IMR-90 (cell line): Measurements from ENCODE around the gene BRD4. TPM values are rescaled to one million over a fixed set of nuclear protein-coding genes. Genes with fewer than 3 reads are reported as not detected.

Source experiments
- ATAC-seq: fragments of 200-7000 bp; cut with Tn5 transposase; 2 replicates; pipeline ENCODE4 v1.9.1; 2020; ENCODE audit warnings: low read depth, mild to moderate bottlenecking, moderate library complexity
- BruUV-seq: library from RNA; stranded (reverse); fragments of 400-500 nt; replicated peaks from 2 replicates; lab custom pipeline; 2021; lab: Mats Ljungman, UMichigan
- CTCF ChIA-PET: fragments of 300-600 bp; formaldehyde crosslinking; extraction: SDS; loops from one replicate; lab custom pipeline; 2021; ENCODE audit warnings: antibody characterized with exemption; lab: Yijun Ruan, JAX
- POLR2A ChIA-PET: fragments of 300-600 bp; sonication (Branson Sonifier 250); formaldehyde crosslinking; loops from one replicate; lab custom pipeline; 2022; ENCODE audit warnings: antibody characterized with exemption; ENCODE audit not compliant: unreplicated experiment; lab: Charles Lee
- DNase-seq: peaks from one replicate; pipeline ENCODE4 v3.0.0; 2013
- H2AFZ ChIP-seq: replicated peaks from 2 replicates; pipeline ENCODE3; 2013; ENCODE audit warnings: low read length, mild to moderate bottlenecking; ENCODE audit not compliant: poor library complexity
- H2AK5ac ChIP-seq: 2 replicates; pipeline ENCODE4 v1.6.1; 2013; ENCODE audit warnings: low read depth, low read length, inconsistent platforms
- H2AK9ac ChIP-seq: replicated peaks from 2 replicates; pipeline ENCODE3; 2013; ENCODE audit warnings: mild to moderate bottlenecking, low read depth, low read length, moderate library complexity; ENCODE audit not compliant: poor library complexity
- H2BK120ac ChIP-seq: 2 replicates; pipeline ENCODE4 v1.6.1; 2013; ENCODE audit warnings: low read depth, low read length, inconsistent platforms
- H2BK15ac ChIP-seq: 3 replicates; pipeline ENCODE4 v1.6.1; 2013; ENCODE audit warnings: low read depth, low read length, inconsistent platforms
- H2BK20ac ChIP-seq: 2 replicates; pipeline ENCODE4 v1.6.1; 2013; ENCODE audit warnings: low read depth, mild to moderate bottlenecking, inconsistent platforms, low read length, moderate library complexity
- H2BK5ac ChIP-seq: 2 replicates; pipeline ENCODE4 v1.6.1; 2013; ENCODE audit warnings: mild to moderate bottlenecking, low read depth, low read length, inconsistent platforms; ENCODE audit not compliant: poor library complexity, severe bottlenecking
- H3K14ac ChIP-seq: replicated peaks from 2 replicates; pipeline ENCODE4 v1.6.1; 2013; ENCODE audit warnings: low read depth, low read length, inconsistent platforms
- H3K18ac ChIP-seq: 2 replicates; pipeline ENCODE4 v1.6.1; 2013; ENCODE audit warnings: low read depth, low read length, control low read depth
- H3K23ac ChIP-seq: 2 replicates; pipeline ENCODE4 v1.6.1; 2013; ENCODE audit warnings: low read depth, low read length, inconsistent platforms
- H3K27ac ChIP-seq: 2 replicates; pipeline ENCODE4 v1.5.1; 2013; ENCODE audit warnings: mild to moderate bottlenecking, control low read depth, low read length; ENCODE audit not compliant: insufficient read depth
- H3K27me3 ChIP-seq: 2 replicates; pipeline ENCODE4 v1.6.1; 2013; ENCODE audit warnings: low read length; ENCODE audit not compliant: control insufficient read depth, insufficient read depth
- H3K36me3 ChIP-seq: 2 replicates; pipeline ENCODE4 v1.6.1; 2013; ENCODE audit warnings: low read length, mixed read lengths; ENCODE audit not compliant: control insufficient read depth, insufficient read depth
- H3K4ac ChIP-seq: 2 replicates; pipeline ENCODE4 v1.6.1; 2013; ENCODE audit warnings: low read depth, low read length, inconsistent platforms
- H3K4me1 ChIP-seq: 2 replicates; pipeline ENCODE4 v1.6.1; 2013; ENCODE audit warnings: low read length, mixed read lengths; ENCODE audit not compliant: control insufficient read depth, insufficient read depth
- H3K4me2 ChIP-seq: 2 replicates; pipeline ENCODE4 v1.6.1; 2013; ENCODE audit warnings: low read depth, mild to moderate bottlenecking, control low read depth, low read length, moderate library complexity
- H3K4me3 ChIP-seq: 2 replicates; pipeline ENCODE4 v1.5.1; 2013; ENCODE audit warnings: low read depth, mild to moderate bottlenecking, control low read depth, low read length, moderate library complexity; ENCODE audit not compliant: insufficient read depth
- H3K56ac ChIP-seq: 2 replicates; pipeline ENCODE4 v1.6.1; 2013; ENCODE audit warnings: low read length, inconsistent platforms; ENCODE audit not compliant: insufficient read depth; ENCODE audit errors: extremely low read depth
- H3K79me1 ChIP-seq, 2 experiments: 2 replicates each; pipeline ENCODE4 v1.6.1; 2013; ENCODE audit warnings: low read length in 2 of 2, inconsistent platforms in 1 of 2, low read depth in 1 of 2
- H3K9ac ChIP-seq: 2 replicates; pipeline ENCODE4 v1.6.1; 2013; ENCODE audit warnings: low read depth, low read length, control low read depth
- H3K9me1 ChIP-seq: 2 replicates; pipeline ENCODE4 v1.6.1; 2013; ENCODE audit warnings: low read length, inconsistent platforms; ENCODE audit not compliant: insufficient read depth
- H3K9me3 ChIP-seq: 2 replicates; pipeline ENCODE4 v1.6.1; 2013; ENCODE audit warnings: low read length; ENCODE audit not compliant: control insufficient read depth, insufficient read depth
- H4K20me1 ChIP-seq: 2 replicates; pipeline ENCODE4 v1.6.1; 2013; ENCODE audit warnings: low read length, inconsistent platforms; ENCODE audit not compliant: insufficient read depth
- H4K5ac ChIP-seq: 2 replicates; pipeline ENCODE4 v1.6.1; 2013; ENCODE audit warnings: mild to moderate bottlenecking, low read depth, low read length, control low read depth
- H4K8ac ChIP-seq, 2 experiments: 2 replicates each; pipeline ENCODE4 v1.6.1; 2013; ENCODE audit warnings: low read depth in 2 of 2, low read length in 2 of 2, control low read depth in 1 of 2, inconsistent platforms in 1 of 2
- H4K91ac ChIP-seq: 2 replicates; pipeline ENCODE4 v1.6.1; 2013; ENCODE audit warnings: low read depth, low read length, inconsistent platforms; ENCODE audit not compliant: insufficient read depth
- BHLHE40 ChIP-seq: fragments of 150-350 bp; IDR thresholded peaks from 2 replicates; pipeline ENCODE4 v1.6.1; 2016; ENCODE audit warnings: mild to moderate bottlenecking, low read depth, low read length
- MAFK ChIP-seq: IDR thresholded peaks from 2 replicates; pipeline ENCODE4 v1.6.1; 2012; ENCODE audit warnings: low read depth, low read length, improper control_type of control experiment
- MAZ ChIP-seq: IDR thresholded peaks from 2 replicates; pipeline ENCODE4 v1.6.1; 2012; ENCODE audit warnings: low read depth, mild to moderate bottlenecking, low read length, improper control_type of control experiment, moderate library complexity, borderline replicate concordance
- MXI1 ChIP-seq: IDR thresholded peaks from 2 replicates; pipeline ENCODE4 v1.6.1; 2012; ENCODE audit warnings: low read depth, mild to moderate bottlenecking, low read length, moderate library complexity, borderline replicate concordance
- RAD21 ChIP-seq: IDR thresholded peaks from 2 replicates; pipeline ENCODE4 v1.6.1; 2012; ENCODE audit warnings: low read length, improper control_type of control experiment
- WGBS, 2 experiments: methylation state at CpG; one replicate each; pipeline versions ENCODE4 v1.1.5 to v1.1.7; 2013; ENCODE audit warnings: missing lambda C conversion rate in 2 of 2; ENCODE audit not compliant: insufficient read length in 1 of 2; ENCODE audit errors: extremely low coverage in 2 of 2; 5-methylcytosine and 5-hydroxymethylcytosine counted together
- dilution Hi-C: fragments of 300-500 bp; cut with HindIII; formaldehyde crosslinking; loops from one replicate; pipeline ENCODE4 v1.14.3; 2018; ENCODE audit warnings: low sequenced_read_pairs; ENCODE audit not compliant: unreplicated experiment
- in situ Hi-C: fragments of 300-500 bp; cut with MboI; formaldehyde crosslinking; loops from 3 replicates; pipeline ENCODE4 v1.14.3; 2019; ENCODE audit warnings: low sequenced_read_pairs, inconsistent platforms, mixed read lengths
- intact Hi-C: fragments of 100-400 bp; cut with micrococcal nuclease; formaldehyde crosslinking; loops from 2 replicates; pipeline ENCODE4 v1.10.0; 2022
- polyA plus RNA-seq, 3 experiments: library from polyadenylated mRNA; depleted of rRNA; stranded (reverse); fragments of >200 nt; gene quantifications; 2 replicates each; pipeline ENCODE4 v1.2.3, GENCODE V29; 2012; ENCODE audit warnings: low replicate concordance in 1 of 3
- total RNA-seq: library from RNA; depleted of rRNA; stranded (reverse); fragments of >200 nt; gene quantifications from 2 replicates; pipeline ENCODE4 v1.2.3, GENCODE V29; 2012
- TF ChIP-seq, protein P1 (sequence below): fragments of 150-350 bp; IDR thresholded peaks from 2 replicates; pipeline ENCODE4 v1.6.1; 2016; ENCODE audit warnings: low read depth, mild to moderate bottlenecking, low read length, moderate library complexity, borderline replicate concordance

Gene BRD4
- total and polyA plus RNA-seq, 2 of the 4 experiments (the other 2 are of a cell fraction) = 7.0 to 21.1 TPM

DNA sequence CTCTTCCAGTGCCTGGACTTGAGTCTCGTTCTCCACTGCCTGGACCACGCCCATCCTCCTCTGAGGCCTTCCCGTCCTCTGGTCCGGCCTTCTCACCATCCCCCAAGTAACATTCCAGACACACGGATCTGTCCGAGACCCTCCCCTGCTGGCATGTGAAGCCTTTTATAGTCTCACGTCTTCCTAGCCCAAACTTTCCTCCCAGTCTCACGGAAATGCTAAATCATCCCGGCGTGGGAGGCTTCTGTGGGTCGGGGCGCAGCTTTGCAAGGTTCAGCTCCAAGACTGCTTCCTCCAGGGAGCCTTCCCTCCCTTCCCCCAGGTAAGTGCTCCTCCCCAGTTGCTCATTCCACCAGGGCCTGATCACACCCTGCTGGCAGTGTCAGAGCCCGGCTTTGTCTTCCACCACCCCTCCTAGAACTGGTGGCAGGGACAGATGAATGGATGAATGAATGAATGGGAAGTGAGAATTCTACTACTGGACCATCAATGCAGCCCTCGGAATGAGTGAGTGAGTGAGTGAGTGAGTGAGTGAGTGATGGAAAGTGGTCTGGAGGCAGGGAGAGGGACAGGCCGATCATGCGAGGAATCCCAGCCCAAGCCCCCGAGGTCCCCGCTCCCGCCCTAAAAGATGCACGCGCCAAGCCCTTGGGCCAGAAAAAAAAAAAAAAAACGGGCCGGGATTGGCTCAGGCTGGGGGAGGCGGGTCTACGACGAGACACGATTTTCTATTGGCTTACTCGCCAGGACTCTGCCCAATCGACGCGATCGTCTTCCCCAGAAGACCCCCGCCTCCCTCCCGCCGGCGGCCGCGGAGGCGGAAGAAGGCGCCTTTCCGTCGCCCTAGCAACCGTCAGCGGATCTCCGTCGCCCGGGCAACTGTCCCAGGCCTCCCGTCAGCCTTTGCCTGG lies 109.3 kb downstream of the BRD4 start:
- DNase-seq (peak; percentile 95), ATAC-seq (peak; percentile 99)
- Histone ChIP-seq H3K27me3 (no peaks in the 10 kb centered on the region), H2BK20ac (no peak overlapping the region), H3K4ac (peak overlapping the region; percentile 71), H3K9ac (peak overlapping the region; percentile 38; the same call in 1 of the 2 replicates), H4K8ac (peak overlapping the region; percentile 58 to 89), H3K4me2 (peak overlapping the region; percentile 89), H3K4me1 (peaks cover 8% of the 10 kb centered on the region), H2AK9ac (peak overlapping the region; percentile 76), H3K36me3 (no peaks in the 10 kb centered on the region), H2BK5ac (no peak overlapping the region), H3K18ac (no peak overlapping the region), H3K14ac (peak overlapping the region; percentile 69), H2BK120ac (peak overlapping the region; percentile 65; the same call in 1 of the 2 replicates), H4K20me1 (no peaks in the 10 kb centered on the region), H3K4me3 (peak overlapping the region; percentile 73), H2AFZ (peak overlapping the region; percentile 98), H3K56ac (no peak overlapping the region), H4K91ac (peak overlapping the region; percentile 52), H3K27ac (peak overlapping the region; percentile 74; the same call in 1 of the 2 replicates), H3K9me3 (no peaks in the 10 kb centered on the region), H4K5ac (no peak overlapping the region), H3K9me1 (peaks cover 3% of the 10 kb centered on the region; the same call in 1 of the 2 replicates), H2AK5ac (peak overlapping the region; percentile 74), H3K23ac (peak overlapping the region; percentile 46; the same call in 1 of the 2 replicates), H2BK15ac (peak overlapping the region; percentile 35; the same call in 1 of the 3 replicates), H3K79me1 (peaks cover 0 to 8% of the 10 kb centered on the region in 2 experiments; a peak in 1 of 4 replicates)
- in situ Hi-C loops (no loop called here), intact Hi-C loops (no loop called here), dilution Hi-C loops (no loop called here)
- TF ChIP-seq BHLHE40 (peak; percentile 18; the same call in 1 of the 2 replicates), MAFK (no peak), RAD21 (no peak), MAZ (peak; percentile 92), MXI1 (peak; percentile 94)
- TF ChIP-seq, protein P1, sequence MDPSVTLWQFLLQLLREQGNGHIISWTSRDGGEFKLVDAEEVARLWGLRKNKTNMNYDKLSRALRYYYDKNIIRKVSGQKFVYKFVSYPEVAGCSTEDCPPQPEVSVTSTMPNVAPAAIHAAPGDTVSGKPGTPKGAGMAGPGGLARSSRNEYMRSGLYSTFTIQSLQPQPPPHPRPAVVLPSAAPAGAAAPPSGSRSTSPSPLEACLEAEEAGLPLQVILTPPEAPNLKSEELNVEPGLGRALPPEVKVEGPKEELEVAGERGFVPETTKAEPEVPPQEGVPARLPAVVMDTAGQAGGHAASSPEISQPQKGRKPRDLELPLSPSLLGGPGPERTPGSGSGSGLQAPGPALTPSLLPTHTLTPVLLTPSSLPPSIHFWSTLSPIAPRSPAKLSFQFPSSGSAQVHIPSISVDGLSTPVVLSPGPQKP = no peak
- ChIA-PET POLR2A (no interaction called here), CTCF (no interaction called here)
- no TSS peak for BruUV-seq
- 1% methylated on average over 30 of the region's 48 CpGs; no CpG with 5 or more reads in 1 of the 2 experiments for WGBS, 2 experiments
